HepG2 (cell line): ENCODE results near the gene SEC11A. TPM values are rescaled to one million over a fixed set of nuclear protein-coding genes. Genes with fewer than 3 reads are reported as not detected.

ENCODE experiments used
- ATM ChIP-seq: fragments of 450-650 bp; IDR thresholded peaks from 2 replicates; pipeline ENCODE4 v1.7.1; 2017; ENCODE audit warnings: mild to moderate bottlenecking, borderline replicate concordance
- CENPX ChIP-seq: sonication (generic); formaldehyde crosslinking; IDR thresholded peaks from 2 replicates; pipeline ENCODE4 v1.9.0; 2021; ENCODE audit warnings: mild to moderate bottlenecking, missing genetic modification reagents, moderate library complexity
- CREBL2 ChIP-seq: sonication (generic); formaldehyde crosslinking; IDR thresholded peaks from 2 replicates; pipeline ENCODE4 v1.8.1; 2023; ENCODE audit warnings: missing genetic modification reagents, mild to moderate bottlenecking, borderline replicate concordance
- DMAP1 ChIP-seq: IDR thresholded peaks from 2 replicates; pipeline ENCODE4 v1.6.1; 2016
- LCORL ChIP-seq, 2 experiments: fragments of 450-650 bp in 1 of 2; sonication (generic) in 1 of 2; formaldehyde crosslinking in 1 of 2; IDR thresholded peaks; 2 replicates each; pipeline versions ENCODE4 v1.5.0 to v1.6.1; 2017 to 2020; ENCODE audit warnings: antibody characterized with exemption in 1 of 2, missing genetic modification reagents in 1 of 2
- NR2F1 ChIP-seq, 2 experiments: fragments of 450-650 bp in 1 of 2; formaldehyde crosslinking in 1 of 2; IDR thresholded peaks; 2 replicates each; pipeline versions ENCODE4 v1.5.0 to v1.6.1; 2016 to 2020; ENCODE audit warnings: mild to moderate bottlenecking in 1 of 2, missing compliant biosample characterization in 1 of 2, missing genetic modification reagents in 1 of 2, moderate library complexity in 1 of 2
- PATZ1 ChIP-seq: sonication (generic); formaldehyde crosslinking; IDR thresholded peaks from 2 replicates; pipeline ENCODE4 v1.4.0; 2020; ENCODE audit warnings: missing genetic modification reagents
- POGZ ChIP-seq: sonication (generic); formaldehyde crosslinking; IDR thresholded peaks from 2 replicates; pipeline ENCODE4 v1.4.0; 2020; ENCODE audit warnings: mild to moderate bottlenecking, missing genetic modification reagents
- PREB ChIP-seq: sonication (generic); formaldehyde crosslinking; IDR thresholded peaks from 2 replicates; pipeline ENCODE4 v1.4.0; 2020; ENCODE audit warnings: missing genetic modification reagents
- RAD51 ChIP-seq: fragments of 450-650 bp; IDR thresholded peaks from 2 replicates; pipeline ENCODE4 v1.6.1; 2016; ENCODE audit warnings: borderline replicate concordance
- SALL1 ChIP-seq: sonication (generic); formaldehyde crosslinking; IDR thresholded peaks from 2 replicates; pipeline ENCODE4 v1.8.0; 2022; ENCODE audit warnings: mild to moderate bottlenecking, missing genetic modification reagents
- TFDP1 ChIP-seq: IDR thresholded peaks from 2 replicates; pipeline ENCODE4 v1.6.1; 2016; ENCODE audit warnings: missing compliant biosample characterization, missing genetic modification reagents, borderline replicate concordance
- ZBTB46 ChIP-seq: sonication (generic); formaldehyde crosslinking; IDR thresholded peaks from 2 replicates; pipeline ENCODE4 v1.4.0; 2020; ENCODE audit warnings: mild to moderate bottlenecking, missing genetic modification reagents, borderline replicate concordance
- ZFYVE20 ChIP-seq: sonication (generic); formaldehyde crosslinking; IDR thresholded peaks from 2 replicates; pipeline ENCODE4 v1.8.0; 2023; ENCODE audit warnings: low read depth, mild to moderate bottlenecking, moderate library complexity, missing genetic modification reagents, borderline replicate concordance
- ZNF337 ChIP-seq: sonication (generic); formaldehyde crosslinking; IDR thresholded peaks from 2 replicates; pipeline ENCODE4 v1.5.1; 2020; ENCODE audit warnings: missing genetic modification reagents, low read depth, mild to moderate bottlenecking, borderline replicate concordance
- ZNF629 ChIP-seq: sonication (generic); formaldehyde crosslinking; conservative IDR thresholded peaks from 2 replicates; pipeline ENCODE4 v1.5.0; 2020; ENCODE audit warnings: missing genetic modification reagents
- ZNF768 ChIP-seq: sonication (generic); formaldehyde crosslinking; IDR thresholded peaks from 2 replicates; pipeline ENCODE4 v1.4.0; 2020; ENCODE audit warnings: missing genetic modification reagents
- polyA plus RNA-seq, 8 experiments: library from polyadenylated mRNA; depleted of rRNA in 3 of 8; stranded (reverse) in 7 of 8; unstranded in 1 of 8; fragments of >200 nt; fragmentation: Illumina TruSeq in 4 of 8; extraction: Trizol in 4 of 8; gene quantifications; 2 replicates each; pipeline versions ENCODE4 v1.2.1 to v1.2.3, GENCODE V29; 2011 to 2016; ENCODE audit warnings: low read depth in 4 of 8, missing spikeins in 1 of 8, mixed read lengths in 1 of 8; ENCODE audit not compliant: insufficient read depth in 1 of 8
- total RNA-seq, 5 experiments: library from RNA; depleted of rRNA; stranded (reverse); fragments of >200 nt; fragmentation: Illumina TruSeq; extraction: Trizol; gene quantifications; 2 replicates each; pipeline ENCODE4 v1.2.3, GENCODE V29; 2016; ENCODE audit warnings: low read depth in 1 of 5

The SEC11A gene
- total and polyA plus RNA-seq, 2 of the 13 experiments (the other 11 are each of a cell fraction or from before 2014, with no cell fraction given) = 141 to 230 TPM

GRCh38 chr15:84749111-84749991 lies 33.4 kb upstream of the SEC11A start (continued):
- TF ChIP-seq TFDP1 (CRISPR knock-in tag) (peak; percentile 51; the same call in 1 of the 2 replicates), NR2F1 (CRISPR knock-in tag; IDR thresholded peaks at IDR 0.05) (0 out of 4 replicates have a peak, but pooled peaks of 1 of the 2 experiments have one; percentile 30), PREB (no peak), CREBL2 (CRISPR knock-in tag) (0 out of 2 replicates have a peak, but pooled peaks have one; percentile 5), ATM (no peak), ZNF768 (CRISPR knock-in tag) (no peak), SALL1 (CRISPR knock-in tag) (peak; percentile 68), LCORL (IDR thresholded peaks at IDR 0.05) (no peak), LCORL (CRISPR knock-in tag; IDR thresholded peaks at IDR 0.05) (peak; percentile 24; the same call in 1 of the 2 replicates), ZNF629 (CRISPR knock-in tag) (no peak), ZNF337 (CRISPR knock-in tag) (0 out of 2 replicates have a peak, but pooled peaks have one; percentile 64), POGZ (CRISPR knock-in tag) (no peak), ZFYVE20 (CRISPR knock-in tag) (no peak), CENPX (CRISPR knock-in tag) (no peak), PATZ1 (CRISPR knock-in tag) (peak; percentile 56), DMAP1 (CRISPR knock-in tag) (0 out of 2 replicates have a peak, but pooled peaks have one; percentile 17), ZBTB46 (no peak), RAD51 (no peak)
